CD8-positive, alpha-beta memory T cell (primary cell): ENCODE measurements around the gene DPH5. TPM values are rescaled to one million over a fixed set of nuclear protein-coding genes. Genes with fewer than 3 reads are reported as not detected.
A peak's percentile ranks its signal among the peaks of the same experiment; 100 is the strongest.

ENCODE experiments used
- CTCF ChIA-PET: fragments of 350-600 bp; sonication (Branson Sonifier 250); formaldehyde crosslinking; loops from one replicate; lab custom pipeline; 2021; ENCODE audit warnings: antibody characterized with exemption; lab: Charles Lee
- POLR2A ChIA-PET: fragments of 350-600 bp; sonication (Branson Sonifier 250); formaldehyde crosslinking; loops from one replicate; lab custom pipeline; 2021; ENCODE audit warnings: antibody characterized with exemption; lab: Charles Lee
- DNase-seq, 5 donors: peaks; one replicate each; pipeline versions ENCODE4 v3.0.0 to v3.0.0-alpha.2; 2020 to 2022; ENCODE audit warnings: mixed read lengths in 1 of 5
- H3K27ac ChIP-seq: one replicate; pipeline ENCODE4 v1.7.0; 2013; ENCODE audit warnings: low read depth, mild to moderate bottlenecking, low read length, moderate library complexity
- H3K27me3 ChIP-seq: 2 replicates; pipeline ENCODE4 v1.7.0; 2013; ENCODE audit warnings: low read length, mild to moderate bottlenecking; ENCODE audit not compliant: insufficient read depth, poor library complexity, severe bottlenecking
- H3K36me3 ChIP-seq: 2 replicates; pipeline ENCODE4 v1.7.0; 2013; ENCODE audit warnings: mild to moderate bottlenecking, low read length, moderate library complexity; ENCODE audit not compliant: insufficient read depth
- H3K4me1 ChIP-seq: 2 replicates; pipeline ENCODE4 v1.7.0; 2013; ENCODE audit warnings: mild to moderate bottlenecking, low read length, moderate library complexity; ENCODE audit not compliant: insufficient read depth
- H3K4me3 ChIP-seq: 2 replicates; pipeline ENCODE4 v1.7.0; 2013; ENCODE audit warnings: mild to moderate bottlenecking, low read length
- H3K9me3 ChIP-seq: 2 replicates; pipeline ENCODE4 v1.7.0; 2013; ENCODE audit warnings: mild to moderate bottlenecking, low read length
- H3K27ac Mint-ChIP-seq, 8 donors: one replicate each; pipeline ENCODE4 v1.8.0; 2020 to 2021; ENCODE audit warnings: mixed read lengths in 8 of 8, mild to moderate bottlenecking in 6 of 8, inconsistent platforms in 3 of 8, moderate library complexity in 3 of 8
- H3K27me3 Mint-ChIP-seq, 2 donors: one replicate each; pipeline ENCODE4 v1.8.0; 2020 to 2021; ENCODE audit warnings: mixed read lengths in 2 of 2, mild to moderate bottlenecking in 1 of 2, moderate library complexity in 1 of 2
- H3K36me3 Mint-ChIP-seq, 3 donors: one replicate each; pipeline ENCODE4 v1.8.0; 2020 to 2021; ENCODE audit warnings: mixed read lengths in 3 of 3, inconsistent platforms in 1 of 3, mild to moderate bottlenecking in 1 of 3
- H3K4me1 Mint-ChIP-seq, 3 donors: one replicate each; pipeline ENCODE4 v1.8.0; 2020 to 2021; ENCODE audit warnings: mixed read lengths in 3 of 3, inconsistent platforms in 1 of 3, mild to moderate bottlenecking in 1 of 3
- H3K4me3 Mint-ChIP-seq, 7 donors: one replicate each; pipeline ENCODE4 v1.8.0; 2020 to 2021; ENCODE audit warnings: mixed read lengths in 7 of 7, mild to moderate bottlenecking in 6 of 7, moderate library complexity in 4 of 7, inconsistent platforms in 2 of 7
- H3K9me3 Mint-ChIP-seq, 5 donors: one replicate each; pipeline ENCODE4 v1.8.0; 2020 to 2022; ENCODE audit warnings: mixed read lengths in 5 of 5, mild to moderate bottlenecking in 3 of 5, moderate library complexity in 2 of 5, inconsistent platforms in 1 of 5
- polyA plus RNA-seq: library from polyadenylated mRNA; unstranded; fragments of 300-500 nt; fragmentation: Illumina TruSeq; gene quantifications from one replicate; pipeline ENCODE4 v1.2.3, GENCODE V29; 2021
- total RNA-seq, 2 experiments: library from RNA; stranded (reverse); gene quantifications; one replicate each; pipeline ENCODE4 v1.2.3, GENCODE V29; 2021

Gene DPH5
- total and polyA plus RNA-seq, 3 experiments from 2014 or later: 38.6 to 68.6 (median 58.5) TPM

DNA sequence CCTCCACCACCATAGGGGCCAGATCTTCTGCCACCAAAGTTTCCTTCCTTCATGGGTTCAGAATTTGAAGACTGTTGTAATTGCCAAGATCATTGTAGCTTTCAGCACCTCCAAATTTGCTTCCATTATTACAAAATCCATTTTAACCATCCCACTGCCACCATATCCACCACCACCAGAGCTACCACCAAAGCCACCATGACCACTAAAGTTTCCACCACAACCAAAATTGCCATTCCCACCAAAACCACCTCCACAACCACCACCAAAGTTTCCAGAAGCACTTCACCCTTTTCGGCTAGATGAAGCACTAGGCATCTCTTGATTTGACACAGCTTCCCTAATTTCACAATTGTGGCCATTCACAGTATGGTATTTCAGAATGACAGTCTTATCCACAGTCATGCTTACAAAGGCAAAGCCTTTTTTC lies 84.5 kb downstream of the DPH5 start:
- POLR2A ChIA-PET: interaction anchor here (1.1 kb wide), 1 partner anchor 8 kb away, joined by 5 read pairs; no protein-coding TSS in a partner anchor
- Mint-ChIP-seq H3K27ac (peak overlapping the region in 7 of 8 donors; percentile 10 to 84 (median 39)), H3K4me3 (peak overlapping the region in 3 of 7 donors; percentile 0 to 63 (median 16)), H3K36me3 (peaks cover 52 to 83% (median 79%) of the 10 kb centered on the region in 3 donors), H3K27me3 (no peaks in the 10 kb centered on the region), H3K9me3 (peaks cover 9 to 30% (median 23%) of the 10 kb centered on the region in 5 donors), H3K4me1 (peaks cover 47 to 72% (median 66%) of the 10 kb centered on the region in 3 donors)
- Histone ChIP-seq H3K27ac (no peak overlapping the region), H3K27me3 (no peaks in the 10 kb centered on the region), H3K36me3 (no peaks in the 10 kb centered on the region), H3K9me3 (no peaks in the 10 kb centered on the region), H3K4me3 (no peak overlapping the region), H3K4me1 (peaks cover 35% of the 10 kb centered on the region)
- CTCF ChIA-PET: interaction anchor here (0.9 to 1.8 kb wide), 3 partner anchors 8 to 347 kb away, joined by 3 to 5 read pairs (median 4); no protein-coding TSS in a partner anchor
- DNase-seq: no peak

Other genes with a start within 250 kb of the DPH5 start
- 10 to 100 TPM; 11.5 to 12.9 TPM for gene EXTL2, start 130.9 kb downstream of the DPH5 start, total RNA-seq
- 3.2 TPM for gene EXTL2, start 130.9 kb downstream of the DPH5 start, polyA plus RNA-seq
- gene SLC30A7, start 129.7 kb downstream of the DPH5 start, total RNA-seq: 10 to 100 TPM; 47.0 to 47.4 TPM
- gene SLC30A7, start 129.7 kb downstream of the DPH5 start, polyA plus RNA-seq: 12.7 TPM
- gene S1PR1, start 211.2 kb upstream of the DPH5 start, total RNA-seq: 100 to 1,000 TPM; 118 to 123 TPM
- 203 TPM for gene S1PR1, start 211.2 kb upstream of the DPH5 start, polyA plus RNA-seq